Hematopoietic multipotent progenitor cell treated with erythropoietin and hydrocortisone succinate and interleukin-3 and kit ligand, for 15 days (in vitro differentiated cells): ENCODE results near the gene TSHZ2.

ENCODE experiments used
- DNase-seq: peaks from one replicate; pipeline ENCODE4 v3.0.0-alpha.2; 2015; ENCODE audit warnings: low spot score

Gene TSHZ2

DNA sequence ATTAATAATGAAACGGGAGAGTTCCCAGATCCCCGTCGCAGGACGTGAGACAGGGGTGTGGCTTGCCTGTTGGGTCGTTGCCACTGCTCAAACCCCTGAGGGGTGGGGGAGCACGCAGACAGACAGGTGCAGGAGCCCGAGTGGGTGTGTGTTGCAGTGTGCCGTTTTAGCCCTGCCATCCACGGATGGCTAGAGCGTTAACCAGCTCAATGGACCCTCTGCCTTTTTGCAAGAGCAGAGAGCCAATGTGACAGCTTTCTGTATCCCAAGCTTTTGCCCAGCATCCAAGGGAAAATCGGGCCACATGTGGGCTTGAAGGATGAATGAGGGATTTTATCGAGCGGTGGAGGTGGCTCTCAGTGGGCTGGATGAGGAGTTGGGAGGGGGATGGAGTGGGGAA lies 237.9 kb downstream of the TSHZ2 start:
- DNase-seq = no peak

DNA sequence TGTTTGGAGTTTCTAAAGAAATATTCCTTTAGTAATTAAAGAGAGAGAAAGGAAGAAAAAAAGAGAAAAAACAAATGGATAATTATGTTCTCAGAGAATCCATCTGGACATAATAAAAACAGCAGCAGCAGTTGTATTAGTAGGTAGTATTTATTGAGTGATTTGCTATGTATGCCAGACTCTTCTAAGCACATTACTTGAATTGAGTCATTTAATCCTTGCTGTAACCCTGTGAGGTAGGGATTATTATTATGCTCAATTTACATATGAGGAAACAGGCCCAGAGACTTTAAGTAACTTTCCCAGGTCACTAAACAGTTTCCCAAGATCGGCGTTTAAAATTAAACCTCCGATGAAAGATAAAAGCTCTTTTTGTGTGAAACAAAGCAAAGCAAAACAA lies 238.8 kb downstream of the TSHZ2 start:
- DNase-seq = no peak

DNA sequence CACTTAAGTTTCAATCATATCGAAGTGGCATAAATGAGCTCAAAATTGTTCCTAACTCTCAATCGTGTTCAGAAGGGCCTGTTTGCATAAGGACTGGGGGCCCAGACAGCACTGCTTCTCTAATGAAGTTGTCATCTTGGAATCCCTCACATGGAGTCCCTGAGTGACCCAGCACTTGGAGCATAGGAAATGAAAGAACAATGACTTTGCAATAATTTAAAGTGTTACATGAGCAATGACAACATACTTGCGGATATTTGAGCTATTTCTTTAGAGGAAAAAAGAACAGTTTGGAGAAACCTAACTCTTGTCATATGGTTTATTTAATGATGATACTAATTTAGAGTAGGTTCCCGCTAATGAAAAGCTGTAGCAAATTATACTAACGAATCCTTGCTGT lies 239.9 kb downstream of the TSHZ2 start:
- DNase-seq = no peak

DNA sequence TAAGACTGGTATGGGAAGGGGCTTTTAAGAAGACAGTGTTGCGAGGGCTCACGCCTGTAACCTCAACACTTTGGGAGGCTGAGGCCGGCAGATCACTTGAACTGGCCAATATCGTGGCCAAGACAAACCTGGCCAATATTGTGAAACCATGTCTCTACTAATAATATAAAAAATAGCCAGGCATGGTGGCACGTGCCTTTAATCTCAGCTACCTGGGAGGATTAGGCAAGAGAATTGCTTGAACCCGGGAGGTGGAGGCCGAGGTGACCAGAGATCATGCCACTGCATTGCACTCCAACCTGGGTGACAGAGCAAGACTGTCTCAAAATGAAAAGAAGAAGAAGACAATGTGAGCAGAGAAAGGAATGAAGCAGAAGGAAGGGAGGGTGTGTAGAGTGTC lies 242.2 kb downstream of the TSHZ2 start:
- DNase-seq = no peak

DNA sequence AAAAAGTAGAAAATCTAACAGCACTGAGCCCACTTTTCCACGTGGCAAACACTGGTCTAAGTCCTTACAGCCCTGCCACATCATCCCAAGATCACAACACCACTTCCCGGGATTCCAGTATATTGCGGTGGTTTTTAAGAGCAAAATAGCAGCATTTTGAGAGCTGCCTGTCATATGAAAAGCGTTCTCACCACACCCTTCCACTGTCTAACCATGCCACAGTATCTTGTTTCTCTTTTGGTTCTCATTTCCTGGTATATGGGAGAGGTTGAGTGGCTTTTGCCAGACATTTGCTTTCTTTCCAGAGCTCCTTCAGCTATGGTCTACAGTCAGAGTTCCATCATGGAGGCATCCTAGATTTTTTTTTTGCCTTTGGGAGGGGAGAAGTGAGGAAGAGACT lies 243.0 kb downstream of the TSHZ2 start:
- no peak for DNase-seq

DNA sequence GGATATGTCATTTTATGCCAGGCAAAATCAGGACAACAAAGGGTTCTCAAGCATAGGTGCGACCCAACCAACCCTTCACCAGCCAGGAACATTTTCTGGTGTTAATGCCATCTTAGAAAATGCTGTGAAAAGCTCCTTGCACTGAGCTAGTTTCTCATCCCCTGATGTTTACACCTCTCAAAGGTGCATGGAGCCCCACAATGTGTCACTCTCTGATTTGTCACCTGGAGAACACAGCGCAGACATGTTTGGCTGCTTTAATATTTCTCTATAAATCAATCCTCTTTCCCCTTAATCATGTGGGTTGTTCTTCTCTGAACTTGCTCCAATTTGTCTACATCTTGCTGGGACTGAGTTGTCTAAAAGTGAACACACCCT lies 244.3 kb downstream of the TSHZ2 start:
- DNase-seq = no peak

DNA sequence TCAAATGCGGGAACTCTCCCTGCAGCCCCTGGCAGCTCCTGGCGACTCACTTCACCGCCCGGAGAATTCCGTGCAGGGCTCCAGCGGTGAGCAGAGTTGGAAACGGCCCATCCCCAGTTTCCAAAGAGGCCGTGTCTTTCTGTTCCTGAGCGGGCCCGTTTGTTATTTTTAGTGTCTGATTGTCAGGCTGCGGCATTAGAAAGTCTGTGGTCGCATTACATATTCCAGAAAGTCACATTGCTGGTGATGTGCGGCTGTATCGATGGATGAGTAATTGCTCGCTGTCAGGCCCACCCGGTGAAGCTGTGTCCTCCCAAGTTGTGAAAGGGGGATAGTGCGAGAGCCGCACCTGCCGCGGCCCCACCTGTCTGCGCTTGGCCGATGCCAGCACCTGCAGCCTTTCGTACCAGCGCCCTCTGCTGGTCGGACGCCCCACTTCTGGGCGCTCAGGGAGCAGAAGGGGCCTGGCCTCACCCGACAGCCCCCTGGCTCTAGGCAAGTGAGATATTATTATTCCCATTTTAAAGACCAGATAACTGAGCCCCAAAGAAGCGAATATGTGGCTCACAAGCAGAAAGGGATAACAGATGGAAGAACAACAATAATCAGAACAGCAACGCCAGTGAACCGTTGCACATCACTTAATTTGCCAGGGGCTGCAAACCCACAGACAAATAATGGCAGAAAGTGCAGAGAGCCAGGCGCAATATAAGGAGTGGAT lies 244.9 kb downstream of the TSHZ2 start:
- DNase-seq = peak; percentile 58

DNA sequence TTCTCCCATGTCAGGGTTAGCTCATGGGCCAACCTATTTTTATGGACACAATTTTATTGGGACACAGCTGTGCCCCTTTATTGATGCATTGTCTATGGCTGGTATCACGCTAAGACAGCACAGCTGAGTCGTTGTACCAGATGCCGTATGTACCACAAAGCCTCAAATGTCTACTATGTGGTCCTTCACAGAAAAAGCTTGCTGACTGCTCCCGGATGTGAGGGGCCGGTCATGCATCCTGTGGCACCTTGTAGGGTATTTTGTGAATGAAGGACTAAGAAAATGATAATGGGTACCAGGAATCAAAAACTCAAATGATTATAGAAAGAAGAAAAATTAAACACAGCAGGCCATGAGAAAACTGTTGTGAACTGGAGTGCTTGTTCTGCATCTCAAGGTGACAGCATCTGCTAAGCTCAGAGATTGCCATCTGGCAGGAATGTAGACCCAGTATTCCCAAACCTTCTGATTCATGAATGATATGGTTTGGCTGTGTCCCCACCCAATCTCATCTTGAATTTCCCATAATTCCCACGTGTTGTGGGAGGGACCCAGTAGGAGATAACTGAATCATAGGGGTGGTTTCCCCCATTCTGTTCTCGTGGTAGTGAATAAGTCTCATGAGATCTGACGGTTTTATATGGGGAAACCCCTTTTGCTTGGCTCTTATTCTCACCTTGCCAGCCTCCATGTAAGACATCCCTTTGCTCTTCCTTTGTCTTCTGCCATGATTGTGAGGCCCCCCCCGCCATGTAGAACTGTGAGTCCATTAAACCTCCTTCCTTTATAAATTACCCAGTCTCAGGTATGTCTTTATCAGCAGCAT lies 248.5 kb downstream of the TSHZ2 start:
- no peak for DNase-seq

DNA sequence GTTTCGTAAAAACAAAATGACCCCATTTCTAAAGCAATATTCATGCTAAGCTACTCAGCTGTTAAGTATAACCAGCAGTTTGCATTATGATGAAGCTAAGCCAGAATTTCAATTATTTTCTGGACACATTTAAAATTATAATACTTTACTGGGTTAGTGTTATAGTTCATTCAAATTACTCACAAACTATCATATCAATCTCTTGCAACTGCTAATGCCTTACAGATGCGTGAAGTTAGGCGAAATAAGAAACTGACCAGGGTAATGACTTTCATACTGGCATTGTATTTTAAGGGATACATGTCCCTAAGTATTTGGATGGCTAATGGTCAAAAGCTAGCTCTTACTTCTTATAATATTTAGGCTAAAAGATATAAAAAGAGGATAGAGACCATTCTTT lies 249.6 kb downstream of the TSHZ2 start:
- DNase-seq = no peak

DNA sequence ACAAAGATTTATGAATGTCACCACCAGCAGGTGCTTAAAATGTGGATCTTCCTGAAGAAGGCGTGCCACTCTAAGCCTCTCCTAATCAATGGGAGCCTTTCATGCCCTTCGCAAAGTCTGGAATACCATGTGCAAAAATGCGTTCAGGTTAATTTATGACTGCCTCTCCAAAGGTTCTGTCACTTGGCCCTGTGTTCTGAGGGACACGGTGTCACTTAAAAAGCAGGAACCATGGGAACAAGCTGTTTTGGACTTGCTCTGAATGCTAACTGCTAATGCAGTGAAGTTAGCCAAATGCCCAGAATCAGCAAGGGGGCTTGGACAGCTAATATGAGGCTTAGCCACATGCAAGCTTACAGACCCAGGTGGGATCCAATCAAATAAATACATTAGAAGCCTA lies 250.3 kb downstream of the TSHZ2 start:
- no peak for DNase-seq

DNA sequence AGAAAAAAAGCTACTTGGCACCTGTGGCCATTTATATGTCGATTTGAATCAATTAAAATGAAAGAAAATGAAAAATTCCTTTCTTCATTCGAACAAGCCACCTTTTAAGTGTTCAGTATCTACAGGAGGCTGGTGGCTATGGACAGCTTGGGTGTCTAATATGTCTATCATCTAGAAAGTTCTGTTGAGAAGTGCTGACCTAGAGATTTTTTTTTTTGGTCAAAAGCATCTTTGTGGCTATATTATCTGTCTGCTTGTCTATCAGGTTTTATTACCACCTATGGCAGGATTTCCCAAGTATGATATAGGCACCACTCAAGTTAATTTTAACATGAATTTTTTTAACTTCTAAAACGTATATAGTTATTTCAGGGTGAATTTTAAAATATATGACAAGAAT lies 250.8 kb downstream of the TSHZ2 start:
- DNase-seq = no peak

DNA sequence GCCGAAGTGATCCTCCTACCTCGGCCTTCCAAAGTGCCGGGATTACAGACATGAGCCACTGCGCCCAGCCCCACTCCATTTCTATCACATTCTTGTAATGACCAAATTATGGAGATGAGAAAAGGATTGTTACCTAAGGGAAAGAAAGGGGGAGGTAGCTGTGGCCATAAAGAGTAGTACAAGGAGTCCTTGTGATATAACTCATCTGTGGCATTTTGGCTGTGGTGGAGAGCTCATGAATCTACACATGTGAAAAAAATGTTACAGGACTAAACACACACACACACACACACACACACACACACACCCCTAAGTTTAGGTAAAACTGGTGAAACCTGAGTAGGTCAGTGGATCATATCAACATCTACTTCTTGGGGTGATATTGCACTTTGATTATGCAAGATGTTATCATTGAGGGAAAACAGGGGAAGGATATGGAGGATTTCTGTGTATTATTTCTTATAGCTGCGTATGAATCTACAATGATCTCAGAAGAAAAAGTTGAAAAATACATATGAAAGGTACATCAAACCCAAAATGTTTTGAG lies 251.5 kb downstream of the TSHZ2 start:
- DNase-seq = no peak

DNA sequence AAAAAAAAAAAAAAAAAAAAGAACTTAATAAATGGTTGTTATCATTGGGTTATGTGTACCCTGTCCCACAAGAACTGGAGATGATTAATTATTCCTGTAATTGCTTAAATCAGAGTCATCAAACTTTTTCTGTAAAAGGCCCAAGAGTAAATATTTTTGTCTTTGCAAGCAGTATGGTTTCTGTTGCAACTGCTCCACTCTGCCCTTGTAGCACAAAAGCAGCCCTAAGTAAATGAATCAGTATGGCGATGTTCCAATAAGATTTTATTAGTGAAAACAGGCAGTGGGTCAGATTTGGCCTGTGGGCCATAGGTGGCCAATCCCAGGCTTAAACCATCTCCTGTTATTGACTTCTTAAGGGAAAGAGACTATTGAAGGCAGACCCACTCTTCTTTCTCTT lies 252.7 kb downstream of the TSHZ2 start:
- DNase-seq = no peak

DNA sequence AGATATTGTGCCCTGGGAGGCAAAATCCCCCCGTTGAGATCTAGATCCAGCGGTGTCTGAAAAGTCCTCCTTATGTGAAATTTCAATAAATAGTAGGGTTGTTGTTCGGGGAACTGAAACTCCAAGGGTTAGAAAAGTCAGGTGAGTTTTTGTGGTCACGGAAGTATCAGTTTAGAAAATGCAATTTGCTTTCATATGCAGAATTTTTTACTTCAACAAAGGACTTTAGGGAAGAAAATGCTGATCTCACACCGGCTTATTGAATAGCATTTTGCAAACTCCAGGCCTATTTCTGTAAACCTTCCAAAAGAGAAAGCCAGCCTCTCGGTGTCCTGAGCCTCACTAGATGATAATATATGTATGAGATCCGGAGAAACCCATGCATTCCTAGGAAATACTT lies 254.7 kb downstream of the TSHZ2 start:
- no peak for DNase-seq

DNA sequence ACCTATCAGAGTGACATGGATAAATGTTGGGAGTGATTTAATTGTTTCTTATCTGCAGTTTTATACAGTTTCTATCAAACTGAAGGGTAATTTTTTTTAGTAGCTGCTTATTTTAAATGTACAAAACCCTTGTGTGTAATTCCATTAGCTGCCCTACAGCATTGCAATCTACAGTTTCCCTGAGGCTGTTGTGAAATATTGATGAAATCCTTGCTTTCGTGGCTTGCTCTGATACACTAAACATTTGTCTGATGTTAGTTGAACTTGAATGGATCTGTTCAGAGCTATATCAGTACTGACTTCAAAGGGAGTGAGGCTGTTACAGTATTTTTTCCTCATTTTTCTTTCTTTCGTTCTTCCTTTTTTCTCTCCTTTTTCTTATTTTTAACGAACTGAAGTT lies 255.4 kb downstream of the TSHZ2 start:
- no peak for DNase-seq

DNA sequence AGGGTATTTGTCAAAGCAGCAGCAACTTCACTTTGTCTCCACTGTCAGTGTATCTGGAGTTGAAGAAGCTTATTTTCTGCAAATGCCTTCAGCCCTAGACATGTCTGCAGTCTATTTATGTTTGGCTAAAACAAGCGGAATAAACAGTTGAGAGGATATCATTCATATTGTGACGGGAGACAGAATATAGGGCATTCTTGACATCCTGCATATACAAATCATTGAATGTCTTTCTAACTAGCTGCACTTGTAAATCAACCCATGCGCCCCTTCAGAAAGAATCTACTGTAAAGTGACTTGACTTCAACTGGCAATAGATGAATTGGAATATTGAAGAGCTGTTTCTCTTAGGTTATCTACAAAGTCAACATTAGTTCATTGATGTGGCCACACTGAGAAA lies 258.9 kb downstream of the TSHZ2 start:
- DNase-seq = no peak

DNA sequence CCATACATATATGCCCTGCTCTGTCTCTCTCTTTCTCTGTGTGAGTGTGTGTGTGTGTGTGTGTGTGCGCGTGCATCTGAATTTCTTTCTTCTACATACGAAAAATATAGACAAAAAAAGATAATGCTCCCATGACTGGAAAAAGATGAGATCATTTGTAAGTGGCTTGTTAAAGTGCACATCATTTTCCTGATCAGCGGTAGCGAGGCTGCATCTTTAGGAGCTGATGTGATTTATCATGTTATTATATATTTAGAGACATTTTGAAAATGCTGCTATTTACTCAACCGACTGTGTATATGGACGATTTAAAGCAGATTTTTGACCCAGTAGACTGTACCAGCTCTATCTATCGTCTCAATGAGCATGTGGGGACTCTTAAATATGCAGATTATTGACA lies 265.3 kb downstream of the TSHZ2 start:
- no peak for DNase-seq

DNA sequence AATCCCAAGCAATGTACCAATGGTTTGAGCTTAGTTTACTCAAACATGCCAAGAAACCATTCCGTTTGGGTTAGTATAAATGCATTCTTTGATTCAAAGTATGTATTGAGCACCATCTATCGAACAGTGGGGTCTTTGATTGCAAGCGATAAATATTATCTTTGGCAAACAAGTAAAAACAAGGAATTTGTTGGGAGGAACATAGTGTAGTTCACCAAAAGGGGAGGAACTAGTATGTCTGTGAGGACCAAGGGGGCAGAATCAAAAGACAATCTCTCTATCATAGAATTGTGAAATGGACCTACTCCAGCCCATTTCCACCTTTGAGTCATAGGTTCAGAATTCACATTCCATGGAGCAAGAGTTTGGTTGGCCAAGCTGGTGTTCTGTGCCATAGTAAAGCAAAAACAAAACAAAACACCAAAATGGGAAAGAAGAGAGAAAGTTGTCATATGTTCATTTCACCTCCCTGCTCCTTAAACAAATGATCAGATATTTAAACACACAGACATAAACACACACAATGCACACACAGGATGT lies 266.0 kb downstream of the TSHZ2 start:
- no peak for DNase-seq

DNA sequence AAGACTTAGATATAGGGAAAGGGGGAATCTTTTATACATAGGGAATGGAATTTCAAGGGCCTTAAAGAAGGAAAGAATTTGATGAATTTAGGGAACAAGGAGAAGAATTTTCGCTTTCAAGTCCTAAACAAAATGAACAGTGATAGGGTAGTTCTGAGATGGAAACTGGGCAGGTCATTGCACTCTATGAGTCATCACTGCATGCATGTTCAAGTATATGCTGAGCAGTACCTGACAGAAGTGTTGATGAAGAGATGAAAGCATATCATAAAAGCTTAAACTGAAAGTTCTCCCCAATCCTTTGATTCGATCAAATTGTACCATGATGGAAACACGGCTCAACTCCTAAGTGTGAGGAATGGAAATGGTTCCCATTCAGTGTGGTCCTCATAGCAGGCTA lies 271.0 kb downstream of the TSHZ2 start:
- DNase-seq = no peak

DNA sequence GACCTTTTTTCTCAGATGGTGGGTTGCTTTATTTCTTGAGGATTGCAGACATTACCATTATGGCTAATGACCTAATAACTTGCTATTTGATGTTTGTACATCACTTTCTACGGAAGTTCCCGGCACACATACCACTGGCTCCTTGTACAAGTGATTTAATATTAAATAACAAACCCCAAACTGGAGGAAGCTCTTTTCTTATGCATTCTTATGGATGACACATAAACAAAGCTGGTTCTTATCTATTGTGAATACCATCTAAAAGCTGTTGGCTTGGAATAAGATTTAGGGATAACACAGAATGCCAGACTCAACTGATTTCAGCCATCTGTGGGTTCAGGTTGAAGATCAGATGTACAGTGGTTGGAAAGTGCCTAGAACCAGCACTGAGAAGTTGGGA lies 272.6 kb downstream of the TSHZ2 start:
- DNase-seq = no peak

DNA sequence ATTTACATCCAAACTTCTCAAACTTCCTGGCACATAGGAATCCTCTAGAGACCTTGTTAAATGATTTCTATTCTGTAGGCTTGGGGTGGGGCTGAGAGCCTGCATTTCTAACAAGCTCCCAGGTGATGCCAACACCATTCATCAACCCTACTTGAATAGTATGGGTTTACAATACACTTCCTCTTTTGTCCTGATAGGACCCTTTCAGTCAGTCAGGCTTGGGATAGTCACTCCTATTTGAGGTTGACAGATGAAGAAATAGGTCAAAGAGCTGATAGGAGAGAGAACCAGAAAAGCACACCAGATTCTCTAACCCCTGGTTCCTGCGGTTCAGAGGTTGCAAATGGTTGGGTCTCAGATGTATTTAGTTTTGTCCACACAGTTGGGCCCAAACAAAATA lies 273.4 kb downstream of the TSHZ2 start:
- DNase-seq = no peak

DNA sequence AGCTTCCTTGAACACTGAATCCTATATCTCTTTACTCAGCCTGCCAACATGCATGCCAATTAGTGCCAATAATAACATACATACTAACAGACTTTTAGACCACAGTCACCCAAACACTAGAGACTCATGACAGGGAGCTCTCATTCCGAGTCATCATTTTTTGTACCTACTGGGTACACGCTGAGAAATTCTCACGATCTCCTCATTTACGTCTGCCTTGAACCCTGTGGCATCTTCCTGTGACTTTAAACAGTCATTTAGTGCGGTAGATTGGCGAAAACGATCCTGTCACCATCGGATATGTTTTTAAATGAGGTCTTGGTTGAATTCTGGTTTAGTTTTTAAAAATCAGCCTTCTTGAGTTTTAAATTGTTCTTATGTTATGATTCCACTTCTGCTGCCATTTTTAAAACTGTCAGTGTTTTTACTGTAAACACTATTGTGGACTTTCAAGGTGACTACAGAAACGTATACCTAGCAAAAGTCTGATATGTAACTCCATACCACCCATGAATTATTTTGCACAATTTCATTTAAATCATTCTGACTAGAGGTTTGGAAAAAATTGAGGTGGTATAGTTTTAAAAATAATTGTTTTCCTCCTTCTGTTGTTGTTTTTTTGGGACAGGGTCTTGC lies 275.4 kb downstream of the TSHZ2 start:
- no peak for DNase-seq

DNA sequence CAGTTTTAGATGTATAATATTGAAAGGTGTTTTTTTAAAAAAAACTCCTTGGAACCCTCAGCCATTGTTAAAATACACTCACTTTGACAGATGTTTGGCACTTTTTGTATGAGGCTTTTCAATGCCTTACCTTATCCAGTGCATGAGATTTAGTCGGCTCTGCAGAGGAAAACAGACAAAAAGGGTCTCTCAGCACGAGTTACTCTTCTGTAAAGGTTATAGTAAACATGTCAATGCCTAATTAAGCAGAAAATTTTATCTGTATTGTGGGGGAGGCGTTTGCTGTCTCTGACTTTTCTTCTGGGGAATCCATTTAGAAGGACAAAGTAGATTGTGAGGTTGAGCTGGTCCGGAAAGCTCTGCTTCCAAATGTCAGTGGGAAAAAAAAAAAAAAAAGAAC lies 278.3 kb downstream of the TSHZ2 start:
- no peak for DNase-seq
